ENCODE data around the gene GTF3C4. TPM values are rescaled to one million over a fixed set of nuclear protein-coding genes. Genes with fewer than 3 reads are reported as not detected.

The GTF3C4 gene
- total RNA-seq, 1 experiment from 2014 or later, result 17.1 TPM

DNA sequence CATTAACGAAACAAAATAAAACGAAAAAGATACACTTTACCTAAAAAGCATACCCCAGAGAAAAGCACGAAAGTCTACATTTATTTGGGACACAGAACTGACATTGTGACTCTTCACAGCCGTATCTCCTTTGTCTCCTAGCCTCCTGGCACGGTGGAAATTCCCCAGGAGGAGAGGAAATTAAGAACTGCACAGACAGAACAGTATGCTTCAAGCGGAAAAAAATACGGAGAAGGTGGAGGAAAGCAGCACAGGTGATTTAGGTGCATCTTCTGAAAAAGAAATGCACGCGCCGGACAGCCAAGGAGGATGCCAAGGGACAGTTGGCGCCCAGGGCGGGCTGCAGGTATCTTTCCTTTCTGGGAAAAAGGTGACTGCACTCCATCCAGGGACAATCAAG is 32.5 kb upstream of the GTF3C4 start:
- Histone ChIP-seq H3K9me3 (replicated peaks) (no peaks in the 10 kb centered on the region), H3K36me3 (peaks cover 34% of the 10 kb centered on the region), H3K27ac (no peak overlapping the region), H3K4me3 (no peak overlapping the region), H3K27me3 (replicated peaks) (no peaks in the 10 kb centered on the region), H3K4me1 (replicated peaks) (no peaks in the 10 kb centered on the region)
- no peak for DNase-seq (ENCODE audit: low read depth in 1 of 2, low spot score in 2 of 2)

GRCh38 chr9:132638240-132638639 is 32.0 kb upstream of the GTF3C4 start:
- Histone ChIP-seq H3K4me3 (no peak overlapping the region), H3K27me3 (replicated peaks) (no peaks in the 10 kb centered on the region), H3K27ac (no peak overlapping the region), H3K36me3 (peaks cover 38% of the 10 kb centered on the region), H3K4me1 (replicated peaks) (no peaks in the 10 kb centered on the region), H3K9me3 (replicated peaks) (no peaks in the 10 kb centered on the region)
- DNase-seq (ENCODE audit: low read depth in 1 of 2, low spot score in 2 of 2), result no peak

DNA sequence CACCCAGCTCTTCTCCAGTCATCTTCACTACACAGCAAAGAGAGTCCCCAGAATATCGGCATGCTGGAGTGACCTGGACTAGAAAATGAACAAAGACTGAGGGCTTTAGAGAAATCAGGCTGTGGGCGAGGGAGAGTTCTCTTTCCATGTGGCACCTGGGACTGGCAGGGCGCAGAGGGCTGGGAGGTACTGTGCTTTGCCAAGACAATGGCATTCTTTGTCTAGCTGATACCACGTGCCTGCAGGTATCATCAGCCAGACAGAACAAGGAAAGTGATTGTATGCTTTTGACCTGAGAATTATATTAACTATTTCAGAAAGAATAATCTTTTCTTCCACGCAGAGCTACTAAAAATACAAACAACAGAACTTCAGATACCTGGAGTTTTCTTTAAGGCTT is 30.9 kb upstream of the GTF3C4 start:
- Histone ChIP-seq H3K36me3 (peaks cover 46% of the 10 kb centered on the region), H3K27me3 (replicated peaks) (no peaks in the 10 kb centered on the region), H3K27ac (no peak overlapping the region), H3K4me3 (no peak overlapping the region), H3K9me3 (replicated peaks) (no peaks in the 10 kb centered on the region), H3K4me1 (replicated peaks) (no peaks in the 10 kb centered on the region)
- no peak for DNase-seq (ENCODE audit: low read depth in 1 of 2, low spot score in 2 of 2)

DNA sequence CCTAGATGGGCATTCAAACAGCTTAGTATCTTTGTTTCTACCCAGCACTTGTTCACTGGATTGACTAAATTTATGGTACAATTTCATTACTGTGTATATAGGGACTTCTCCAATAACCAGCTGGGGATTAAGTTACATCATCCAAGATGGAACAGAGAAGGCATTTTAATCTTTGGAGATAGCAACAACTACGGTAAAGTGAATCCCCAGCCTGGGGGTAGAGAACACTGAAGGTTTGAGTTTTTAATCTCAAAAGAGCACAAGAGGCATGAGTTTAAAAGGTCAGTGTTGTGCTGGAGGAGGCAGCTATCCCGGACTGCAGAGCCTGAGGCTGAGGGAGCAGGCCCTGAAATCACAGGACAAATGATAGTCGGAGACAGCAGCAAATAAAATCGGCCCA is 29.0 kb upstream of the GTF3C4 start:
- no peak for DNase-seq (ENCODE audit: low read depth in 1 of 2, low spot score in 2 of 2)
- H3K36me3 ChIP-seq, result peaks cover 65% of the 10 kb centered on the region
- H3K4me3 ChIP-seq, result no peak overlapping the region
- no peaks in the 10 kb centered on the region; the same call in 1 of the 2 replicates for H3K4me1 ChIP-seq (replicated peaks)
- no peaks in the 10 kb centered on the region for H3K27me3 ChIP-seq (replicated peaks)
- no peak overlapping the region for H3K27ac ChIP-seq
- no peaks in the 10 kb centered on the region for H3K9me3 ChIP-seq (replicated peaks)

DNA sequence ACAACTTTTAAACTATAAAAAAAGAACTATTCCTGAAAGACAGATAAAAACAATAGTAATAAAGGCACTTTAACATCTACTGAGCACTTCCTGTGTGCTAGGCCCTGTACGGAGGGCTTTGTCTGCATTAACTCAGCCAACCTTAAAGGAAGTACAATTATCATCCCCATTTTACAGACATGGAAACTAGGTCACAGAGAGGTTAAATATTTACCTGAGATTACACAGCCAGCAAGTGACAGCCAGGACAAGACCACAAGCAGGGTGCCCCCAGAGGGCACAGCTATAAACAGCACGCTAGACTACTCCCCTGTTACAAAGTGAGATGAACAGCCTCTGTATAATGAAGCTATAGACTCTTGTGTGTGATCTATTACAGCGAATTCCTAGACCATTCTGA is 26.0 kb upstream of the GTF3C4 start:
- no peak for DNase-seq (ENCODE audit: low read depth in 1 of 2, low spot score in 2 of 2)
- Histone ChIP-seq H3K36me3 (peaks cover 79% of the 10 kb centered on the region), H3K9me3 (replicated peaks) (no peaks in the 10 kb centered on the region), H3K4me3 (no peak overlapping the region), H3K27ac (no peak overlapping the region), H3K27me3 (replicated peaks) (no peaks in the 10 kb centered on the region), H3K4me1 (replicated peaks) (peaks cover 23% of the 10 kb centered on the region)

- Histone ChIP-seq H3K4me1 (replicated peaks) (peaks cover 23% of the 10 kb centered on the region), H3K4me3 (no peak overlapping the region), H3K27ac (no peak overlapping the region), H3K36me3 (peaks cover 81% of the 10 kb centered on the region), H3K9me3 (replicated peaks) (no peaks in the 10 kb centered on the region), H3K27me3 (replicated peaks) (no peaks in the 10 kb centered on the region)
- no peak for DNase-seq (ENCODE audit: low read depth in 1 of 2, low spot score in 2 of 2)
Observed at GRCh38 chr9:132645306-132645705, 25.0 kb upstream of the GTF3C4 start.

GRCh38 chr9:132645711-132646110 is 24.6 kb upstream of the GTF3C4 start:
- Histone ChIP-seq H3K36me3 (peaks cover 85% of the 10 kb centered on the region), H3K9me3 (replicated peaks) (no peaks in the 10 kb centered on the region), H3K27ac (no peak overlapping the region), H3K27me3 (replicated peaks) (no peaks in the 10 kb centered on the region), H3K4me3 (no peak overlapping the region), H3K4me1 (replicated peaks) (peaks cover 23% of the 10 kb centered on the region)
- DNase-seq (ENCODE audit: low read depth in 1 of 2, low spot score in 2 of 2), result no peak

DNA sequence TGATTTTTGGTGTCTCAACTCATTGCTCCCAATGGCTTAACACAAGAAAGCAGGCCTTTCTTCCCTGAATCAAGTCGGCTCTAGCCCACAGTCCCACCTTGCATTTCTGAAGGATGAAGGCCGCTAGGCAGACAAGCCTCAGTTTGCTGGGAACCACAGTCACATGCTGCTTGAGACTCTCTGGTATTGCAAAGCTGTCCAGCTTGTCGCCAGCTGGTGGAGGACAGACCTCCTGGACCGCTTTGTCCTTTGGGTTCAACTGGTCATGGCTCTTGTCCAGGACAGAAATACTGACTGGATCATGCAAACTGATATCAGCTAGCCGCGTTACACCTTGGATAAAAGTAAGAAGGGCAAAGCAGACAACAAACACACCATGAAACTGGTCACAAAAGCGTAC is 23.5 kb upstream of the GTF3C4 start:
- no peak overlapping the region for H3K4me3 ChIP-seq
- H3K27ac ChIP-seq, result peak overlapping the region; percentile 75
- H3K27me3 ChIP-seq (replicated peaks), result no peaks in the 10 kb centered on the region
- H3K36me3 ChIP-seq, result peaks cover 77% of the 10 kb centered on the region
- DNase-seq (ENCODE audit: low read depth in 1 of 2, low spot score in 2 of 2), result no peak
- no peaks in the 10 kb centered on the region for H3K9me3 ChIP-seq (replicated peaks)
- peaks cover 27% of the 10 kb centered on the region for H3K4me1 ChIP-seq (replicated peaks)

GRCh38 chr9:132647355-132647754 is 22.9 kb upstream of the GTF3C4 start:
- DNase-seq (ENCODE audit: low read depth in 1 of 2, low spot score in 2 of 2), result peak; percentile 86 to 91
- Histone ChIP-seq H3K27ac (peak overlapping the region; percentile 75), H3K4me3 (no peak overlapping the region), H3K9me3 (replicated peaks) (no peaks in the 10 kb centered on the region), H3K27me3 (replicated peaks) (no peaks in the 10 kb centered on the region), H3K36me3 (peaks cover 72% of the 10 kb centered on the region), H3K4me1 (replicated peaks) (peaks cover 28% of the 10 kb centered on the region)

DNA sequence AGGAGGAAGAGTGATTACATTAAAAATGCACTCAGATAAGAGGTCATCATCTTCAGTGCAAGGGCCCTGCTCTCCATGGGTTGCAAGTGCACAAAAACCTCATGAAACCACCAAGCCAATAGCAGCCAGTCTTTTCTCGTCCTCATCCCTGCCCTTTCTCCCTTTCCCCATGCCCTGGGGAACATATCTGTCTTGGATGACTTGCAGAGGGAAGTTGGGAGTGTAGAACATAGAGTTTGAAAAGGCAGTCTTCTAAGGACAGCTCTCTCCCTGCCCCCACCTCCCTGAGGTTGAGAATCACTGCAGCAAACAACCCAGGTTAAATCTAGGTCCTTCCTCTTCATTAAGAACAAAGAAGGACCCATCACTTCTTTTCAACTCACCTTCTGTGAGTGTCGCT is 22.5 kb upstream of the GTF3C4 start:
- Histone ChIP-seq H3K4me3 (no peak overlapping the region), H3K36me3 (peaks cover 71% of the 10 kb centered on the region)
- DNase-seq (ENCODE audit: low read depth in 1 of 2, low spot score in 2 of 2), result no peak

GRCh38 chr9:132648283-132648682 is 22.0 kb upstream of the GTF3C4 start:
- H3K36me3 ChIP-seq, result peaks cover 67% of the 10 kb centered on the region

More for the DNA sequence above, 22.5 kb upstream of the GTF3C4 start:
- peaks cover 28% of the 10 kb centered on the region for H3K4me1 ChIP-seq (replicated peaks)
- peak overlapping the region; percentile 68 for H3K27ac ChIP-seq
- no peaks in the 10 kb centered on the region for H3K27me3 ChIP-seq (replicated peaks)
- no peaks in the 10 kb centered on the region for H3K9me3 ChIP-seq (replicated peaks)

GRCh38 chr9:132648685-132649084 is 21.6 kb upstream of the GTF3C4 start:
- H3K27me3 ChIP-seq (replicated peaks), result no peaks in the 10 kb centered on the region
- no peak overlapping the region for H3K27ac ChIP-seq
- no peak for DNase-seq (ENCODE audit: low read depth in 1 of 2, low spot score in 2 of 2)
- H3K9me3 ChIP-seq (replicated peaks), result no peaks in the 10 kb centered on the region
- H3K4me1 ChIP-seq (replicated peaks), result peaks cover 28% of the 10 kb centered on the region
- peaks cover 65% of the 10 kb centered on the region for H3K36me3 ChIP-seq
- no peak overlapping the region for H3K4me3 ChIP-seq

More at GRCh38 chr9:132648283-132648682, 22.0 kb upstream of the GTF3C4 start:
- H3K27me3 ChIP-seq (replicated peaks), result no peaks in the 10 kb centered on the region
- H3K9me3 ChIP-seq (replicated peaks), result no peaks in the 10 kb centered on the region
- no peak overlapping the region for H3K4me3 ChIP-seq
- peak overlapping the region; percentile 68; the same call in 1 of the 2 replicates for H3K27ac ChIP-seq
- no peak for DNase-seq (ENCODE audit: low read depth in 1 of 2, low spot score in 2 of 2)
- H3K4me1 ChIP-seq (replicated peaks), result peaks cover 28% of the 10 kb centered on the region

- peak; percentile 52 to 71 for DNase-seq (ENCODE audit: low read depth in 1 of 2, low spot score in 2 of 2)
- H3K27ac ChIP-seq, result peak overlapping the region; percentile 41
Observed at GRCh38 chr9:132651259-132651658, 19.0 kb upstream of the GTF3C4 start.

DNA sequence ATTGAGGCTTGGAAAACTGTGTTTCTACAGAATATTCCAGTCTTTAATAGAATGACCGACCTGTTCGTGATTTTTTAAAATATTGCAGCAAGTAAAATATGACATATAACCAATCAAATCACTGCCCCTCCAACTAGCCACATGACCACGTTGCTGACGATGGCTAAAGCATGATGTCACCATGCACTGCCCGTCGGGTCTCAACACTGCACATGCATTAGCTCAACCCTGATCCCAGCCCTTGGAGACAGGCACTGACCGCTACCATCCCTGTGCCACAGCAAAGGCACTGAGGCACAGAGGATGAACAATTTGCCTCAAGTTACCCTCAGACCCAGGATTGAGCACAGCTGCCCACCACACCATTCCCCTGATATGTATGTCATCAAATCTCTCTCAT is 14.0 kb upstream of the GTF3C4 start:
- no peak overlapping the region for H3K4me3 ChIP-seq
- peaks cover 48% of the 10 kb centered on the region for H3K36me3 ChIP-seq
- no peaks in the 10 kb centered on the region for H3K27me3 ChIP-seq (replicated peaks)
- no peak for DNase-seq (ENCODE audit: low read depth in 1 of 2, low spot score in 2 of 2)
- H3K27ac ChIP-seq, result no peak overlapping the region
- peaks cover 5% of the 10 kb centered on the region for H3K4me1 ChIP-seq (replicated peaks)
- no peaks in the 10 kb centered on the region for H3K9me3 ChIP-seq (replicated peaks)

More at GRCh38 chr9:132651259-132651658, 19.0 kb upstream of the GTF3C4 start:
- Histone ChIP-seq H3K27me3 (replicated peaks) (no peaks in the 10 kb centered on the region), H3K9me3 (replicated peaks) (no peaks in the 10 kb centered on the region), H3K4me3 (no peak overlapping the region), H3K36me3 (peaks cover 49% of the 10 kb centered on the region), H3K4me1 (replicated peaks) (peaks cover 28% of the 10 kb centered on the region)

All from SJSA1 (cell line).